Measurements from ENCODE around the gene RUNX3.

DNA sequence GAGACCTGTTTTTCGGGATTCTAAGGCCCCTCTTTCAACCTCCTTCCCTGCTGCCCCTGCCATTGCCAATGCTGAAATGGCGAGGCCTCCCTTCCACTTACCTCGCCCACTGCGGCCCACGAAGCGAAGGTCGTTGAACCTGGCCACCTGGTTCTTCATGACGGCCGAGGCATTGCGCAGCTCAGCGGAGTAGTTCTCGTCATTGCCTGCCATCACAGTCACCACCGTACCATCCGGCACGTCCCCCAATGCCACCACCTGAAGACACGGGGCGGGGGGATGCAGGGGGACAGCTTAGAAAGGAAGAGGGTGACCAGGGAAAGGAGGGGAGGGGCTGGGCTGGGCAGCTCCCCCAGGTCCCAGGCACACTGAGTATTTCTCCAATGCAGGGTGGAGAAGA, 2.6 kb downstream of the RUNX3 start:
- TF ChIP-seq, protein P1, sequence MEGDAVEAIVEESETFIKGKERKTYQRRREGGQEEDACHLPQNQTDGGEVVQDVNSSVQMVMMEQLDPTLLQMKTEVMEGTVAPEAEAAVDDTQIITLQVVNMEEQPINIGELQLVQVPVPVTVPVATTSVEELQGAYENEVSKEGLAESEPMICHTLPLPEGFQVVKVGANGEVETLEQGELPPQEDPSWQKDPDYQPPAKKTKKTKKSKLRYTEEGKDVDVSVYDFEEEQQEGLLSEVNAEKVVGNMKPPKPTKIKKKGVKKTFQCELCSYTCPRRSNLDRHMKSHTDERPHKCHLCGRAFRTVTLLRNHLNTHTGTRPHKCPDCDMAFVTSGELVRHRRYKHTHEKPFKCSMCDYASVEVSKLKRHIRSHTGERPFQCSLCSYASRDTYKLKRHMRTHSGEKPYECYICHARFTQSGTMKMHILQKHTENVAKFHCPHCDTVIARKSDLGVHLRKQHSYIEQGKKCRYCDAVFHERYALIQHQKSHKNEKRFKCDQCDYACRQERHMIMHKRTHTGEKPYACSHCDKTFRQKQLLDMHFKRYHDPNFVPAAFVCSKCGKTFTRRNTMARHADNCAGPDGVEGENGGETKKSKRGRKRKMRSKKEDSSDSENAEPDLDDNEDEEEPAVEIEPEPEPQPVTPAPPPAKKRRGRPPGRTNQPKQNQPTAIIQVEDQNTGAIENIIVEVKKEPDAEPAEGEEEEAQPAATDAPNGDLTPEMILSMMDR (IDR thresholded peaks at IDR 0.05), result no peak
- TF ChIP-seq POLR2A (IDR thresholded peaks at IDR 0.05) (no peak), POLR2AphosphoS5 (IDR thresholded peaks at IDR 0.05) (no peak)
